Left ventricle myocardium inferior (tissue), 1 donor: ENCODE results near the gene MEI1. TPM values are rescaled to one million over a fixed set of nuclear protein-coding genes. Genes with fewer than 3 reads are reported as not detected.
"Not testable (repeated sequence)": the region's sequence is repeated elsewhere in the genome, so short reads cannot be mapped to it uniquely, and the experiment has no call there.

Source experiments
- DNase-seq: peaks from one replicate; pipeline ENCODE4 v3.0.0-alpha.2; 2020
- H3K27ac ChIP-seq: fragments of 200-600 bp; replicated peaks from 2 replicates; pipeline ENCODE4 v1.8.0; 2021
- H3K27me3 ChIP-seq: fragments of 200-600 bp; 2 replicates; pipeline ENCODE4 v1.8.0; 2021; ENCODE audit warnings: low read depth
- H3K36me3 ChIP-seq: fragments of 200-600 bp; 2 replicates; pipeline ENCODE4 v1.8.0; 2021
- H3K4me1 ChIP-seq: fragments of 200-600 bp; 2 replicates; pipeline ENCODE4 v1.8.0; 2021
- H3K4me3 ChIP-seq: fragments of 200-600 bp; 2 replicates; pipeline ENCODE4 v1.8.0; 2021; ENCODE audit warnings: mild to moderate bottlenecking, moderate library complexity
- H3K9me3 ChIP-seq: fragments of 200-600 bp; replicated peaks from 2 replicates; pipeline ENCODE4 v1.8.0; 2021
- intact Hi-C: fragments of 100-400 bp; cut with micrococcal nuclease; formaldehyde crosslinking; loops from one replicate; pipeline ENCODE4 v1.11.0; 2022
- total RNA-seq: library from RNA; stranded (reverse); fragmentation: NEBNext Ultra II Directional; extraction: Animal tissue kit (Norgen Biotek cat#: 25700); gene quantifications from one replicate; pipeline ENCODE4 v1.2.1, GENCODE V29; 2021
- TF ChIP-seq, protein P1 (sequence below): fragments of 200-600 bp; IDR thresholded peaks from 2 replicates; pipeline ENCODE4 v1.8.0; 2021; ENCODE audit warnings: antibody characterized with exemption, mild to moderate bottlenecking, borderline replicate concordance
- donor health status: DM: no; HTN: yes; CAD: no; lungs with severe emphysema.

MEI1 gene
- total RNA-seq, 1 donor from 2014 or later: 0.74 TPM

DNA sequence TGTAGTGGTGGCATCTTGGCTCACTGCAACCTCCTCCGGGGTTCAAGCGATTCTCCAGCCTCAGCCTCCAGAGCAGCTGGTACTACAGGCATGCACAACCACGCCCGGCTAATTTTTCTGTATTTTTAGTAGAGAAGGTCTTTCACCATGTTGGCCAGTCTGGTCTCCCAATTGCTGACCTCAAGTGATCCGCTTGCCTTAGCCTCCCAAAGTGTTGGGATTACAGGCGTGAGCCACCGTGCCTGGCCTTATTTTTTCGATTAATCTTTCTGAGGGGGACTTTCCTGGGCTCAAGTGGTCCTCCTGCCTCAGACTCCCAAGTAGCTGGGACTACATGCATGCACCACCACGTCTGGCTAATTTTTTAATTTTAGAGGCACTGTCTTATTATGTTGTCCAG is 16.3 kb upstream of the MEI1 start:
- Histone ChIP-seq H3K27me3 (no peaks in the 10 kb centered on the region), H3K4me1 (peaks cover 34% of the 10 kb centered on the region), H3K9me3 (no peaks in the 10 kb centered on the region), H3K4me3 (peak overlapping the region; percentile 75), H3K36me3 (peaks cover 31% of the 10 kb centered on the region), H3K27ac (peak overlapping the region; percentile 88)
- DNase-seq: no peak
- intact Hi-C loops: no loop called here
- TF ChIP-seq, protein P1, sequence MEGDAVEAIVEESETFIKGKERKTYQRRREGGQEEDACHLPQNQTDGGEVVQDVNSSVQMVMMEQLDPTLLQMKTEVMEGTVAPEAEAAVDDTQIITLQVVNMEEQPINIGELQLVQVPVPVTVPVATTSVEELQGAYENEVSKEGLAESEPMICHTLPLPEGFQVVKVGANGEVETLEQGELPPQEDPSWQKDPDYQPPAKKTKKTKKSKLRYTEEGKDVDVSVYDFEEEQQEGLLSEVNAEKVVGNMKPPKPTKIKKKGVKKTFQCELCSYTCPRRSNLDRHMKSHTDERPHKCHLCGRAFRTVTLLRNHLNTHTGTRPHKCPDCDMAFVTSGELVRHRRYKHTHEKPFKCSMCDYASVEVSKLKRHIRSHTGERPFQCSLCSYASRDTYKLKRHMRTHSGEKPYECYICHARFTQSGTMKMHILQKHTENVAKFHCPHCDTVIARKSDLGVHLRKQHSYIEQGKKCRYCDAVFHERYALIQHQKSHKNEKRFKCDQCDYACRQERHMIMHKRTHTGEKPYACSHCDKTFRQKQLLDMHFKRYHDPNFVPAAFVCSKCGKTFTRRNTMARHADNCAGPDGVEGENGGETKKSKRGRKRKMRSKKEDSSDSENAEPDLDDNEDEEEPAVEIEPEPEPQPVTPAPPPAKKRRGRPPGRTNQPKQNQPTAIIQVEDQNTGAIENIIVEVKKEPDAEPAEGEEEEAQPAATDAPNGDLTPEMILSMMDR: no peak

GRCh38 chr22:41683616-41684015 is 15.7 kb upstream of the MEI1 start:
- DNase-seq: no peak
- Histone ChIP-seq H3K36me3 (peaks cover 25% of the 10 kb centered on the region), H3K9me3 (no peaks in the 10 kb centered on the region), H3K4me1 (peaks cover 39% of the 10 kb centered on the region), H3K27me3 (no peaks in the 10 kb centered on the region), H3K4me3 (no peak overlapping the region), H3K27ac (no peak overlapping the region)
- TF ChIP-seq, protein P1: no peak
- intact Hi-C loops: no loop called here

DNA sequence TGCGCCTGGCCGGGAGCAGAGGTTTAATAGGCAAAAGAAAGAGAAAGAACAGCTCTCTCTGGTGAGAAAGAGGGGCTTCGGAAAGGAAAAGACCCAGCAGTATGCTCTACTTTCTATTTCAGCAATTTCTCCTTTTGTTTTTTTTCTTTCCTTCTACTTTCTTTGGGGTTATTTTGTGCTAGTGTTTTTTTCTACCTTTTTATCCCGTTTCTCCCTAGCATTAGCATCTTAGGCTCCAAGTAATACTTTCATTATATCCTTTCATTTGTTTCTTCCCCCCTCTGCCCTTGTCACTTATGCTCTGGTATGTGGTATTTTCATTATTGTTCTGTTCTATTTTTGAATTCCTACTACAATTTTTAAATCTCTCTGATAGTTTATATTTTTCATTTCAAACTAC is 15.1 kb upstream of the MEI1 start:
- H3K36me3 ChIP-seq: peaks cover 19% of the 10 kb centered on the region
- peaks cover 43% of the 10 kb centered on the region for H3K4me1 ChIP-seq
- TF ChIP-seq, protein P1: no peak
- intact Hi-C loops: no loop called here
- H3K4me3 ChIP-seq: no peak overlapping the region
- no peak overlapping the region for H3K27ac ChIP-seq
- DNase-seq: no peak
- H3K27me3 ChIP-seq: no peaks in the 10 kb centered on the region
- H3K9me3 ChIP-seq: no peaks in the 10 kb centered on the region

GRCh38 chr22:41686890-41687289 is 12.4 kb upstream of the MEI1 start:
- H3K36me3 ChIP-seq, H3K9me3 ChIP-seq, H3K27me3 ChIP-seq, H3K27ac ChIP-seq, H3K4me3 ChIP-seq, DNase-seq, intact Hi-C loops: not testable (repeated sequence)
- peaks cover 30% of the 10 kb centered on the region for H3K4me1 ChIP-seq

DNA sequence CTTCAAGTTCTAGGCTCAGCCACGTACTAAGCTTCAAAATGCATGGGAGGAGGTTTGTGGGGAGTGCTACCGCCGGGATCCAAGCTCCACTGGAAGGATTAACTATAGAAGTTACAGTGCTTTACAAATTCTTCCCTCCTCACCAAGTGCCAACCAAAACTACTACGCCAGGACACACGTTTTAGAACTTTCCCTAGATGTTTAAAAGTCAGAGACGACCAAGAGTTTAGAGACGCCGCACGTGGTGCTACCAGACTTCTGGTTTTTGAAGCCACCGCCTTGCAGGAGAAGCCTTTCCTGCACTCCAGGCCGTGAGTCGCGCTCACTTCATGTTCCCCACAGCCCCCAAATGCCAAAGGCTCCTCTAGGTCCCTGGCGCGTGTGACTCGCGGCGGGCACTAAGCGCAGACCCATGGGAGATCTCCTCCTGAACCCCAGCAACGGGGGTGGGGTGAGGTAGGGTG is 11.4 kb upstream of the MEI1 start:
- Histone ChIP-seq H3K4me3 (peak overlapping the region; percentile 82), H3K4me1 (peaks cover 30% of the 10 kb centered on the region), H3K36me3 (no peaks in the 10 kb centered on the region), H3K27me3 (no peaks in the 10 kb centered on the region), H3K9me3 (no peaks in the 10 kb centered on the region), H3K27ac (peak overlapping the region; percentile 97)
- intact Hi-C loops: no loop called here
- TF ChIP-seq, protein P1: no peak
- DNase-seq: no peak

DNA sequence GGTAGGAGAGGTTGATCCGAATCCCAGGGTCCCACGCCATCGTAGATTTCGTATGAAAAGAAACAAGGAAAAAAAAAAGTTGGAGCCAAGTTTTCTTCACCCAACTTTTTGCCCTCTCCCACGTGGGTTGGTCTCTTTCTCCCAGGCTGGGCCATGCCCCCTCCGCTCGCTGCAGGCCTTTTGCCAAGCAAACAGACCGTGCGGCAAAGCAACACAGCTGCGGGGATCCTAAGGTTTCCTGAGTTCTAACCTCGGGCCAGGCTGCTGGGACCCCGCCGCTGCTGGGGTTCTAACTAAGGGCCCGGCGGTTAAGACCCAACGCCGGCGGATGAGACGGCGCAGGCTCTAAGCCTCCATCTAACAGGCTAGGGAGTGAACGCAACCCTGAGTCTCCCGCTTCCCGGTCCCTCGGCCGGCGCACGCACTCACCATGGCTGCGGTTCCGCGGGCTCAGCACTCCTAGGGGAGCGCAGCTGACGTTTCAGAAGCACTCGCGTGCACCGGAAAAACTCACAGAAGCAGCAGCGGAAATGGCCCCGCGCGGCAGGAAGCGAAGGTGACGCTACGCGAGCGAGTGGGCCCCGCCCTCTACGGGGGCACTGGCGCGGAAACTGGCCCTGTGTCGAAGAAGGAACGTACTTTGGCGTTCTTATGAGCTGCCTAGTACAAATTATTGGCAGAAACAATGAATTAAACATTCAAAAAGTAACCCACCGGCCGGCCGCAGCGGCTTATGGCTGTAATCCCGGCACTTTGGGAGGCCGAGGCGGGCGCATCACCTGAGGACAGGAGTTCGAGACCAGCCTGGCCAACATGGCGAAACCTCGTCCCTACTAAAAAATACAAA is 10.7 kb upstream of the MEI1 start, which contains the start of gene SNU13:
SNU13 (minus strand) TSS at position 503 of the 847 bp plus-strand sequence; CDS start at position 432, 71 bp downstream.
- peaks cover 5% of the 10 kb centered on the region for H3K36me3 ChIP-seq
- TF ChIP-seq, protein P1: peak; percentile 25
- peaks cover 30% of the 10 kb centered on the region for H3K4me1 ChIP-seq
- peak within 1 kb of the TSS; percentile 97 for H3K27ac ChIP-seq
- peak; percentile 92 for DNase-seq
- no peaks in the 10 kb centered on the region for H3K27me3 ChIP-seq
- H3K9me3 ChIP-seq: no peaks in the 10 kb centered on the region
- intact Hi-C loops: no loop called here
- H3K4me3 ChIP-seq: peak within 1 kb of the TSS; percentile 82
